GM12878 (cell line): ENCODE measurements around the gene HAO2. TPM values are rescaled to one million over a fixed set of nuclear protein-coding genes. Genes with fewer than 3 reads are reported as not detected.

Experiments
- ATAC-seq: fragments of 200-7000 bp; cut with Tn5 transposase; 3 replicates; pipeline ENCODE4 v1.9.1; 2020; ENCODE audit warnings: mild to moderate bottlenecking, moderate library complexity
- BruUV-seq: library from RNA; stranded (reverse); fragments of 400-500 nt; replicated peaks from 2 replicates; lab custom pipeline; 2021; lab: Mats Ljungman, UMichigan
- CTCF ChIA-PET: fragments of 300-600 bp; sonication (Branson Sonifier 250); formaldehyde crosslinking; extraction: SDS; loops from one replicate; lab custom pipeline; 2021; ENCODE audit warnings: inconsistent platforms; lab: Yijun Ruan, JAX
- POLR2A ChIA-PET: fragments of 350-600 bp; formaldehyde crosslinking; extraction: SDS; loops from one replicate; lab custom pipeline; 2021; ENCODE audit warnings: inconsistent platforms; lab: Charles Lee
- RAD21 ChIA-PET: fragments of 300-600 bp; sonication (Branson Sonifier 250); formaldehyde crosslinking; loops from one replicate; lab custom pipeline; 2023; ENCODE audit warnings: antibody characterized with exemption; ENCODE audit not compliant: unreplicated experiment; lab: Charles Lee
- SMC1A ChIA-PET: fragments of 300-600 bp; sonication (Branson Sonifier 250); formaldehyde crosslinking; loops from one replicate; lab custom pipeline; 2023; ENCODE audit not compliant: unreplicated experiment, uncharacterized antibody; lab: Charles Lee
- DNase-seq: peaks from one replicate; pipeline ENCODE4 v3.0.0-alpha.2; 2011; ENCODE audit warnings: low read depth, low spot score
- FAIRE-seq: peaks from 3 replicates; lab custom pipeline; 2011; peaks lifted over from hg19 to GRCh38; lab: Jason Lieb, UNC
- H2AFZ ChIP-seq: 2 replicates; pipeline ENCODE4 v1.6.0; 2011; ENCODE audit warnings: low read depth, low read length, control low read depth; ENCODE audit not compliant: control insufficient read depth
- H3K27ac ChIP-seq: 2 replicates; pipeline ENCODE4 v1.5.1; 2011; ENCODE audit warnings: control low read depth; ENCODE audit not compliant: control insufficient read depth, insufficient read depth
- H3K27me3 ChIP-seq, 2 experiments: replicated peaks in 1 of 2; 2 replicates each; pipeline versions ENCODE4 v1.6.0 to v1.6.1; 2011; ENCODE audit warnings: low read length in 1 of 2; ENCODE audit not compliant: control insufficient read depth in 2 of 2, insufficient read depth in 2 of 2
- H3K36me3 ChIP-seq, 2 experiments: 2 replicates each; pipeline ENCODE4 v1.5.1; 2011; ENCODE audit warnings: low read length in 1 of 2; ENCODE audit not compliant: control insufficient read depth in 2 of 2, insufficient read depth in 2 of 2
- H3K4me1 ChIP-seq: 2 replicates; pipeline ENCODE4 v1.6.1; 2011; ENCODE audit warnings: mild to moderate bottlenecking, low read length, moderate library complexity, mixed read lengths; ENCODE audit not compliant: control insufficient read depth, insufficient read depth
- H3K4me2 ChIP-seq: 2 replicates; pipeline ENCODE4 v1.6.0; 2011; ENCODE audit warnings: control low read depth; ENCODE audit not compliant: control insufficient read depth, insufficient read depth
- H3K4me3 ChIP-seq: fragments of 200-600 bp; sonication (generic); 2 replicates; pipeline ENCODE4 v1.5.1; 2016
- H3K79me2 ChIP-seq: 2 replicates; pipeline ENCODE4 v1.6.0; 2011; ENCODE audit warnings: low read length; ENCODE audit not compliant: control insufficient read depth, insufficient read depth
- H3K9ac ChIP-seq: 2 replicates; pipeline ENCODE4 v1.8.0; 2011; ENCODE audit warnings: low read length, control low read depth, mixed read lengths; ENCODE audit not compliant: control insufficient read depth, insufficient read depth
- H3K9me3 ChIP-seq: replicated peaks from 3 replicates; pipeline ENCODE4 v1.5.1; 2011; ENCODE audit warnings: mild to moderate bottlenecking, low read length; ENCODE audit not compliant: control insufficient read depth, insufficient read depth
- H4K20me1 ChIP-seq: 2 replicates; pipeline ENCODE4 v1.6.0; 2011; ENCODE audit not compliant: control insufficient read depth, insufficient read depth
- CHD2 ChIP-seq: IDR thresholded peaks from 2 replicates; pipeline ENCODE4 v1.6.1; 2011; ENCODE audit warnings: low read depth, low read length, improper control_type of control experiment, borderline replicate concordance
- IKZF2 ChIP-seq, 2 experiments: fragments of 450-650 bp; IDR thresholded peaks; 2 replicates each; pipeline ENCODE4 v1.6.1; 2017; ENCODE audit warnings: mild to moderate bottlenecking in 2 of 2, moderate library complexity in 2 of 2
- MTA3 ChIP-seq: IDR thresholded peaks from 2 replicates; pipeline ENCODE4 v1.6.1; 2012; ENCODE audit warnings: low read length, inconsistent platforms, borderline replicate concordance
- MYC ChIP-seq: IDR thresholded peaks from 2 replicates; pipeline ENCODE4 v1.6.1; 2011; ENCODE audit warnings: mild to moderate bottlenecking, low read length, moderate library complexity, inconsistent platforms; ENCODE audit not compliant: insufficient read depth, insufficient replicate concordance, insufficient read length, severe bottlenecking
- NFIC ChIP-seq: IDR thresholded peaks from 2 replicates; pipeline ENCODE4 v1.6.1; 2012; ENCODE audit warnings: low read depth, mild to moderate bottlenecking, inconsistent platforms, low read length, moderate library complexity
- PAX5 ChIP-seq: IDR thresholded peaks from 2 replicates; pipeline ENCODE4 v1.6.1; 2011; ENCODE audit warnings: low read depth, low read length, borderline replicate concordance
- RUNX3 ChIP-seq: IDR thresholded peaks from 2 replicates; pipeline ENCODE4 v1.6.1; 2012; ENCODE audit warnings: low read length, inconsistent platforms
- SP1 ChIP-seq: IDR thresholded peaks from one replicate; pipeline ENCODE4 v1.6.1; 2011; ENCODE audit warnings: low read depth, low read length
- ZNF217 ChIP-seq: fragments of 450-650 bp; IDR thresholded peaks from 2 replicates; pipeline ENCODE4 v1.6.1; 2017; ENCODE audit warnings: antibody characterized with exemption, mild to moderate bottlenecking
- in situ Hi-C: fragments of 300-500 bp; cut with MboI; formaldehyde crosslinking; loops from 9 replicates; pipeline ENCODE4 v1.14.3; 2018; ENCODE audit warnings: mixed read lengths
- intact Hi-C: fragments of 100-400 bp; cut with micrococcal nuclease; formaldehyde crosslinking; loops from one replicate; pipeline ENCODE4 v1.14.2; 2022; ENCODE audit not compliant: unreplicated experiment
- polyA plus RNA-seq, 11 experiments: library from polyadenylated mRNA; depleted of rRNA in 4 of 11; unstranded in 6 of 11; stranded (reverse) in 5 of 11; fragments of >200 nt; fragmentation: Nextera tagmentation in 4 of 11; fragmentation: Illumina TruSeq in 1 of 11; extraction: Ambion mirVana in 4 of 11; extraction: Trizol in 1 of 11; gene quantifications; 1 replicate in 1 of 11; 2 replicates in 10 of 11; pipeline versions ENCODE4 v1.2.1 to v1.2.3, GENCODE V29; 2011 to 2016; ENCODE audit warnings: inconsistent platforms in 2 of 11, missing spikeins in 2 of 11, low read depth in 1 of 11
- total RNA-seq, 4 experiments: library from RNA; depleted of rRNA in 3 of 4; stranded (reverse); fragments of >200 nt in 3 of 4; fragmentation: Illumina TruSeq in 1 of 4; extraction: Trizol in 1 of 4; gene quantifications; 2 replicates each; pipeline versions ENCODE4 v1.2.1 to v1.2.3, GENCODE V29; 2013 to 2021
- TF ChIP-seq, protein P1 (sequence below): IDR thresholded peaks from 2 replicates; pipeline ENCODE4 v1.6.1; 2012; ENCODE audit warnings: low read depth, low read length, improper control_type of control experiment
- TF ChIP-seq, protein P2 (sequence below): IDR thresholded peaks from 2 replicates; pipeline ENCODE4 v1.6.1; 2012; ENCODE audit warnings: low read depth, low read length, improper control_type of control experiment
- TF ChIP-seq, protein P3 (sequence below): fragments of 450-650 bp; IDR thresholded peaks from 2 replicates; pipeline ENCODE4 v1.6.1; 2017; ENCODE audit warnings: mild to moderate bottlenecking
- TF ChIP-seq, protein P4 (sequence below): fragments of 450-650 bp; formaldehyde crosslinking; IDR thresholded peaks from 2 replicates; pipeline ENCODE4 v1.4.0; 2022; ENCODE audit warnings: mild to moderate bottlenecking, moderate library complexity

The HAO2 gene
- total and polyA plus RNA-seq, 10 of the 15 experiments (the other 5 are each of a cell fraction or from before 2014, with no cell fraction given): not detected

DNA sequence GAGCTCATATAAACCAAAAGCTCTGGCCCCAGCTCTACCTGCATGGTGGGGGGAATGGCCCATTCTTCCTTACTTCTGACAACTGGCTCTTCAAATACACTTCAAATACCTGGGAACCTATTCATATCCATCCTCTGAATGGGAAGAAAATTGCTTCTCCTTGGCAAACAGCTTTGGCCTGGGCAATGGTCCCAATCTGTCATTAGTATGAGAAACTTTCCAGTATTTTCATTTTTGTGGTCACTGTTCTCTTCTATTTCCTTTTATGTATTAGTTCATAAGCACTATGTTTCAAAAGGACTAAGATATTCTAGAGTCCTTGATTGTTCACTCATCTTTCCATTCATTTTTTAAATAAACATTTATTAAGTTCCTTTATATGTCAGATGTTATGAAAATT lies 41.1 kb downstream of the HAO2 start:
- no peak overlapping the region for H3K9ac ChIP-seq
- ChIA-PET POLR2A (no interaction called here), RAD21 (no interaction called here), SMC1A (no interaction called here), CTCF (no interaction called here)
- no peak for FAIRE-seq
- H3K9me3 ChIP-seq: no peaks in the 10 kb centered on the region
- H3K4me3 ChIP-seq: no peak overlapping the region
- DNase-seq: no peak
- no peak overlapping the region for H3K27ac ChIP-seq
- H3K79me2 ChIP-seq: no peaks in the 10 kb centered on the region
- H3K36me3 ChIP-seq: no peaks in the 10 kb centered on the region
- intact Hi-C loops: no loop called here
- no peaks in the 10 kb centered on the region for H4K20me1 ChIP-seq
- no peak for TF ChIP-seq CHD2
- no peak for TF ChIP-seq PAX5
- TF ChIP-seq, protein P1, sequence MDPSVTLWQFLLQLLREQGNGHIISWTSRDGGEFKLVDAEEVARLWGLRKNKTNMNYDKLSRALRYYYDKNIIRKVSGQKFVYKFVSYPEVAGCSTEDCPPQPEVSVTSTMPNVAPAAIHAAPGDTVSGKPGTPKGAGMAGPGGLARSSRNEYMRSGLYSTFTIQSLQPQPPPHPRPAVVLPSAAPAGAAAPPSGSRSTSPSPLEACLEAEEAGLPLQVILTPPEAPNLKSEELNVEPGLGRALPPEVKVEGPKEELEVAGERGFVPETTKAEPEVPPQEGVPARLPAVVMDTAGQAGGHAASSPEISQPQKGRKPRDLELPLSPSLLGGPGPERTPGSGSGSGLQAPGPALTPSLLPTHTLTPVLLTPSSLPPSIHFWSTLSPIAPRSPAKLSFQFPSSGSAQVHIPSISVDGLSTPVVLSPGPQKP: no peak
- no peak for TF ChIP-seq MTA3
- TF ChIP-seq, protein P2, sequence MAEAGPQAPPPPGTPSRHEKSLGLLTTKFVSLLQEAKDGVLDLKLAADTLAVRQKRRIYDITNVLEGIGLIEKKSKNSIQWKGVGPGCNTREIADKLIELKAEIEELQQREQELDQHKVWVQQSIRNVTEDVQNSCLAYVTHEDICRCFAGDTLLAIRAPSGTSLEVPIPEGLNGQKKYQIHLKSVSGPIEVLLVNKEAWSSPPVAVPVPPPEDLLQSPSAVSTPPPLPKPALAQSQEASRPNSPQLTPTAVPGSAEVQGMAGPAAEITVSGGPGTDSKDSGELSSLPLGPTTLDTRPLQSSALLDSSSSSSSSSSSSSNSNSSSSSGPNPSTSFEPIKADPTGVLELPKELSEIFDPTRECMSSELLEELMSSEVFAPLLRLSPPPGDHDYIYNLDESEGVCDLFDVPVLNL: no peak
- TF ChIP-seq, protein P3, sequence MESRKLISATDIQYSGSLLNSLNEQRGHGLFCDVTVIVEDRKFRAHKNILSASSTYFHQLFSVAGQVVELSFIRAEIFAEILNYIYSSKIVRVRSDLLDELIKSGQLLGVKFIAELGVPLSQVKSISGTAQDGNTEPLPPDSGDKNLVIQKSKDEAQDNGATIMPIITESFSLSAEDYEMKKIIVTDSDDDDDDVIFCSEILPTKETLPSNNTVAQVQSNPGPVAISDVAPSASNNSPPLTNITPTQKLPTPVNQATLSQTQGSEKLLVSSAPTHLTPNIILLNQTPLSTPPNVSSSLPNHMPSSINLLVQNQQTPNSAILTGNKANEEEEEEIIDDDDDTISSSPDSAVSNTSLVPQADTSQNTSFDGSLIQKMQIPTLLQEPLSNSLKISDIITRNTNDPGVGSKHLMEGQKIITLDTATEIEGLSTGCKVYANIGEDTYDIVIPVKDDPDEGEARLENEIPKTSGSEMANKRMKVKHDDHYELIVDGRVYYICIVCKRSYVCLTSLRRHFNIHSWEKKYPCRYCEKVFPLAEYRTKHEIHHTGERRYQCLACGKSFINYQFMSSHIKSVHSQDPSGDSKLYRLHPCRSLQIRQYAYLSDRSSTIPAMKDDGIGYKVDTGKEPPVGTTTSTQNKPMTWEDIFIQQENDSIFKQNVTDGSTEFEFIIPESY: no peak
- TF ChIP-seq SP1: no peak
- TF ChIP-seq, protein P4, sequence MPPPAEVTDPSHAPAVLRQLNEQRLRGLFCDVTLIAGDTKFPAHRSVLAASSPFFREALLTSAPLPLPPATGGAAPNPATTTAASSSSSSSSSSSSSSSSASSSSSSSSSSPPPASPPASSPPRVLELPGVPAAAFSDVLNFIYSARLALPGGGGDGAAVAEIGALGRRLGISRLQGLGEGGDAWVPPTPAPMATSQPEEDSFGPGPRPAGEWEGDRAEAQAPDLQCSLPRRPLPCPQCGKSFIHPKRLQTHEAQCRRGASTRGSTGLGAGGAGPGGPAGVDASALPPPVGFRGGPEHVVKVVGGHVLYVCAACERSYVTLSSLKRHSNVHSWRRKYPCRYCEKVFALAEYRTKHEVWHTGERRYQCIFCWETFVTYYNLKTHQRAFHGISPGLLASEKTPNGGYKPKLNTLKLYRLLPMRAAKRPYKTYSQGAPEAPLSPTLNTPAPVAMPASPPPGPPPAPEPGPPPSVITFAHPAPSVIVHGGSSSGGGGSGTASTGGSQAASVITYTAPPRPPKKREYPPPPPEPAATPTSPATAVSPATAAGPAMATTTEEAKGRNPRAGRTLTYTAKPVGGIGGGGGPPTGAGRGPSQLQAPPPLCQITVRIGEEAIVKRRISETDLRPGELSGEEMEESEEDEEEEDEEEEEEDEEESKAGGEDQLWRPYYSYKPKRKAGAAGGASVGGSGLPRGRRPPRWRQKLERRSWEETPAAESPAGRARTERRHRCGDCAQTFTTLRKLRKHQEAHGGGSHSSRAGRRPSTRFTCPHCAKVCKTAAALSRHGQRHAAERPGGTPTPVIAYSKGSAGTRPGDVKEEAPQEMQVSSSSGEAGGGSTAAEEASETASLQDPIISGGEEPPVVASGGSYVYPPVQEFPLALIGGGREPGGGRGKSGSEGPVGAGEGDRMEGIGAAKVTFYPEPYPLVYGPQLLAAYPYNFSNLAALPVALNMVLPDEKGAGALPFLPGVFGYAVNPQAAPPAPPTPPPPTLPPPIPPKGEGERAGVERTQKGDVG: no peak
- no peak for TF ChIP-seq ZNF217
- no peak for TF ChIP-seq NFIC
- TF ChIP-seq RUNX3: no peak
- no peak for TF ChIP-seq IKZF2 (IDR thresholded peaks at IDR 0.05)
- TF ChIP-seq MYC: no peak
- H2AFZ ChIP-seq: no peak overlapping the region
- ATAC-seq: no peak
- H3K4me2 ChIP-seq: no peak overlapping the region
- no peaks in the 10 kb centered on the region; a peak in 1 of 4 replicates for H3K27me3 ChIP-seq
- no peaks in the 10 kb centered on the region for H3K4me1 ChIP-seq
- in situ Hi-C loops: loop anchor here (5.0 kb wide), 1 partner anchor 52 kb away; no protein-coding TSS in a partner anchor
- no TSS peak for BruUV-seq
